ENCODE results near the gene TSHZ1.

Gene TSHZ1

GRCh38 chr18:75276818-75277609, 66.4 kb downstream of the TSHZ1 start:
- DNase-seq (ENCODE audit: low spot score): peak; percentile 85

- DNase-seq (ENCODE audit: low spot score): no peak
Measured at GRCh38 chr18:75277610-75277928, 67.0 kb downstream of the TSHZ1 start.

- no peak for DNase-seq (ENCODE audit: low spot score)
Measured at GRCh38 chr18:75279381-75279780, 68.8 kb downstream of the TSHZ1 start.

GRCh38 chr18:75280427-75281280, 70.1 kb downstream of the TSHZ1 start:
- peak; percentile 41 for DNase-seq (ENCODE audit: low spot score)

GRCh38 chr18:75282746-75283145, 72.1 kb downstream of the TSHZ1 start:
- no peak for DNase-seq (ENCODE audit: low spot score)

- DNase-seq (ENCODE audit: low spot score): no peak
Measured at GRCh38 chr18:75283731-75284130, 73.1 kb downstream of the TSHZ1 start.

GRCh38 chr18:75284566-75284965, 74.0 kb downstream of the TSHZ1 start:
- DNase-seq (ENCODE audit: low spot score): no peak

GRCh38 chr18:75285876-75286275, 75.3 kb downstream of the TSHZ1 start:
- DNase-seq (ENCODE audit: low spot score): no peak

- DNase-seq (ENCODE audit: low spot score): no peak
Measured at GRCh38 chr18:75287006-75287405, 76.4 kb downstream of the TSHZ1 start.

- DNase-seq (ENCODE audit: low spot score): no peak
Measured at GRCh38 chr18:75287700-75288099, 77.1 kb downstream of the TSHZ1 start.

GRCh38 chr18:75289761-75290160, 79.2 kb downstream of the TSHZ1 start:
- no peak for DNase-seq (ENCODE audit: low spot score)

GRCh38 chr18:75290737-75291358, 80.3 kb downstream of the TSHZ1 start:
- no peak for DNase-seq (ENCODE audit: low spot score)

- DNase-seq (ENCODE audit: low spot score): no peak
Measured at GRCh38 chr18:75291460-75291859, 80.9 kb downstream of the TSHZ1 start.

- no peak for DNase-seq (ENCODE audit: low spot score)
Measured at GRCh38 chr18:75293591-75293990, 83.0 kb downstream of the TSHZ1 start.

GRCh38 chr18:75297731-75298130, 87.1 kb downstream of the TSHZ1 start:
- no peak for DNase-seq (ENCODE audit: low spot score)

- no peak for DNase-seq (ENCODE audit: low spot score)
Measured at GRCh38 chr18:75304678-75305557, 94.3 kb downstream of the TSHZ1 start.

GRCh38 chr18:75305984-75306383, 95.4 kb downstream of the TSHZ1 start:
- no peak for DNase-seq (ENCODE audit: low spot score)

GRCh38 chr18:75307530-75307929, 96.9 kb downstream of the TSHZ1 start:
- no peak for DNase-seq (ENCODE audit: low spot score)

GRCh38 chr18:75309564-75309963, 99.0 kb downstream of the TSHZ1 start:
- DNase-seq (ENCODE audit: low spot score): no peak

GRCh38 chr18:75314117-75314516, 103.5 kb downstream of the TSHZ1 start:
- no peak for DNase-seq (ENCODE audit: low spot score)

GRCh38 chr18:75314606-75315005, 104.0 kb downstream of the TSHZ1 start:
- no peak for DNase-seq (ENCODE audit: low spot score)

GRCh38 chr18:75316223-75316622, 105.6 kb downstream of the TSHZ1 start:
- no peak for DNase-seq (ENCODE audit: low spot score)
